Tongue (tissue), 2 donors: Measurements from ENCODE around the gene NCSTN. TPM values are rescaled to one million over a fixed set of nuclear protein-coding genes. Genes with fewer than 3 reads are reported as not detected.

Source experiments
- DNase-seq: peaks from one replicate; pipeline ENCODE4 v3.0.0-alpha.2; 2015
- total RNA-seq: library from RNA; depleted of rRNA; stranded (reverse); fragments of >200 nt; gene quantifications from one replicate; pipeline ENCODE4 v1.2.3, GENCODE V29; 2014

The NCSTN gene
- total RNA-seq, 1 donor from 2014 or later = 93.2 TPM

DNA sequence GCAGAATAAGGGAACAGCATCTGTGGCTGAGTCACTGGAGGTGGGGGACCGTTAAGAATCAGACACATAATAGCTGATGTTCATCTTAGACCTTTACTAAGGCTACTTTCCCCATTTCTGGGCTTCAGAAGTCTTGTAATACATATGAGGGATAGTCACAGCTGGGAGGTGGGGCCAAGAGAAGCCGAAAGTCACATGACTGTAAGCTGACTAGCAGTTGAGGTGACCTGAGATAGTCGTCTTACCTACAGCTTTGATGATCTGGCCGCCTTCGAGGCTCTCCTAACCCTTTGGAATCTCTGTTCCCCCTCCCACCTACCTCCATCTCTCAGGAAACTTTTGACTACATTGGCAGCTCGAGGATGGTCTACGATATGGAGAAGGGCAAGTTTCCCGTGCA, 9.4 kb downstream of the NCSTN start:
- DNase-seq = no peak

DNA sequence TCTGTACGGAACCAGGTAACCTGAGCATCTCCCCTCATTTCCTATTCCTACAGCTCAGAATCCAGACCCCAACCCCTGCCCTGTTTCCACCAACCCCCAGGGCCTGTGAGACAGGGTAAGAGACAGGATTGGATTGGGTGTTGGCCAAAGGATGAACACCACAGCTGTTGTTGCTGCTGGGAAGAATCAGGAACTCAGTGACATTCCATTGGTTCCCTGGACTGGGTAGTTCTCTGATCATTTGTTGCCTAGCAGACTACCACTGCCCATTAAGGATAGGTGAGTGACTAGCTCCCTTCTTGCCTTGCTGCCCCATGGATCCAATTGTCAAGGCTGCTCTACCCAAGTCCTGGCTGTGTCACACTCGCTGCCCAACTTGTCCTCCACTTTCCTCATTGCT, 10.0 kb downstream of the NCSTN start:
- DNase-seq = peak; percentile 73

DNA sequence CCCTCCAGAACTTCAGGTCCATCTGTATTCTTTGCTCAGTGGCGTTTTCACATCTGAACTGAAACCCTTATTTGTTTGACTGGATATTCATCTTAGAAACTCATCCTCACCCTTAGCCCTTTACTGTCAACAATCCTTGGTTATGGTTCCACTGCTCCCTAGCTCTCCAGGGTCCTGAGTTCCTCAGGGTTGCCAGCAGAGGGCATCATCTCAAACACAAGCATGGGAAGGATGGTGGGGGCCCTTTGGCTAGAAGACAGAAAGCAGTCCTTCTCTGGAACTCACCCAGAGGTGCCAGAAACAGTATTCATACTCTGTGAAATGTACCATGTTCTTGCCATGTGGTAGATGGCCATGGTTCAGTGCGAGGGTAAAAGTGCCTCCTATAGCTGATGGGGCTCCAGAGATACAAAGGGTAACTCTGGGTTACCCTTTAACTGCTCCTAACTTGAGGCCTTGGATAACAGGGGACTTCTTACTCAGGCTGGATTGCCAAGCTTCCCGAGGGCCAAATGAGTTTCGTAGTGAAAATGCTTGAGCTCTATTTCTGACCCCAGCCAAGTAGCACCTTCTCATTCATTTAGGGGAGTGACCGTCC, 11.3 kb downstream of the NCSTN start:
- peak; percentile 36 for DNase-seq

DNA sequence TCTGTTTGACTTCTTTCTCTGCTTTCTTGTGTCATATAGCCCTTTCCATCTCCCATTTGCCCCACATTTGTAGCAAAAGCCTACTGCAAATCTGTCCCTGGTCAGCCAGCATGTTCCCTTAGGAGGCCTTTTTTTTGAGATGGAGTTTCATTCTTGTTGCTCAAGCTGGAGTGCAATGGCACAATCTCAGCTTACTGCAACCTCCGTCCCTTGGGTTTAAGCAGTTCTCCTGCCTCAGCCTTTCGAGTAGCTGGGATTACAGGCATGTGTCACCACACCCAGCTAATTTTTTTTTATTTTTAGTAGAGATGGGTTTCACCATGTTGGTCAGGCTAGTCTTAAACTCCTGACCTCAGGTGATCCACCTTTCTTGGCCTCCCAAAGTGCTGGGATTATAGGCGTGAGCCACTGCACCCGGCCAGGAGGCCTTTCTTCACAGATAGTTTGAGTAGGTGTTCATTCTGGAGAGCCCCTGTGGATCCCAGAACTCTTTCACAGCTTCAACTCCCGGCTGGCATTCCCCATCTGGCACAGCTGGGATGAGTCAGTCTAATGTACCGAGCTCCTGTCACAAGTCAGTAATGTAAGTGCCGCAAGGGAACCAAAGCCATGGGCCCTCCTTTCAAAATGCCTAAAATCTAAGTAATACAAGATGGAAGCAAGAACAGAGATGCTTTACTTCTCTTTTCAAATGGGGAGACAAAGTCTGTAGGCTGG, 14.3 kb downstream of the NCSTN start:
- DNase-seq = peak; percentile 12

DNA sequence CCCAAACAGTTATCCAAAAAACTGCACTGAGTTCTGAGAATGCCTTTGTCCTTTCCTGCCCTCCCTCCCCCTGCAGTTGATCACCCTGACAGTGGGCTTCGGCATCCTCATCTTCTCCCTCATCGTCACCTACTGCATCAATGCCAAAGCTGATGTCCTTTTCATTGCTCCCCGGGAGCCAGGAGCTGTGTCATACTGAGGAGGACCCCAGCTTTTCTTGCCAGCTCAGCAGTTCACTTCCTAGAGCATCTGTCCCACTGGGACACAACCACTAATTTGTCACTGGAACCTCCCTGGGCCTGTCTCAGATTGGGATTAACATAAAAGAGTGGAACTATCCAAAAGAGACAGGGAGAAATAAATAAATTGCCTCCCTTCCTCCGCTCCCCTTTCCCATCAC, 14.9 kb downstream of the NCSTN start:
- no peak for DNase-seq

DNA sequence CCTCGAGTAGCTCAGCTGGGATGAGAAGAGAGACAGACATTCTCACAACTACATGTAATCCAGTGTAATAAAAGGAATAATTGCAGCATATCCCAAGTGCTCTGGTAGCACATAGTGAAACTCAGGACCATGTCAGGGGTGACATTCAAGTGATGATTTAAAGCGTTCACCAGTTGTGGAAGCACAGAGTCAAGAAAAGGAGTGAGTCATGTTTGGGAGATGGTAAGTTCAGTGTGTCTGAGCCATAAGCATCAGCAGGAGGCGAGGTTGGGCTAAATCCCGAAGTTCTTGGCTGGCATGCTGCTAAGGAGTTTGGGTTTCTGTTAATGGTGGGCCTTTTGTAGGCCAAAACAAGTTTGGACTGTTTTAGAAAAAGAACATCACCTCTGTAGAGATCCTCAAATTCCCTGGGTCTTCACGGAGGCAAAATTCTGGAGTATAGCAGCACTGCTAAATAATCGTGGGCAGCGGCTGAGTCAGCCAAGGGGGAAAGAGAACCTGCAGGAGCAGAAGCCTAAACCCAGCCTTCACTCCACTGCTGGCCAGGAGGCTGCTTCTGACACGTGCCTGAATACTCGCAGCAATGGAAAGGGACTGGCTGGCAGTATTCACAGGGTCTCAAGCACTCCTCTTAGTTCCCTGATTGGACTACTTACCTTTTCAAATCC, 16.5 kb downstream of the NCSTN start:
- DNase-seq = no peak

DNA sequence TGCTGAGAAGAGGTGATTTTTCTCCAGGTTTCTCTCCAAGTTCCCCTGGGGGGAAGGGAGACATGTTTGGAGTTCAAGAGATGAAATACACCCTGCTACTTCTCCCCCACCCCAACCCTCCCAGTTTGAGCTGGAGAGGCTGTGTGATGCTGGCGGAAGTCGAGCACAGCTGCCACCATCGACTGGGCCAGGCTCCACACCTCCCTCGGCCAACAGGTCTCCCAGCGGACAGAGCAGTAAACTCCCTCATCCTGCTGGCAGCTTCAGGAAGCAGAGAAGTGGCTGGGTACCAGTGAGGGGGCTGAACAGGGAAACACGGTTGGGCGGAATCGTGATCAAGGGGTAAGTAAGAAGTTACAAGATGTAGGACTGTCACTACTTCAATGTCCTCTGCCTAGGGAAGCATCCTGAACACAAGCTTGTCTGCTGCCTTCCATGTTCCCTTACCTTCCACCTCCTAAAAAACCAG, 17.1 kb downstream of the NCSTN start:
- DNase-seq = peak; percentile 18

DNA sequence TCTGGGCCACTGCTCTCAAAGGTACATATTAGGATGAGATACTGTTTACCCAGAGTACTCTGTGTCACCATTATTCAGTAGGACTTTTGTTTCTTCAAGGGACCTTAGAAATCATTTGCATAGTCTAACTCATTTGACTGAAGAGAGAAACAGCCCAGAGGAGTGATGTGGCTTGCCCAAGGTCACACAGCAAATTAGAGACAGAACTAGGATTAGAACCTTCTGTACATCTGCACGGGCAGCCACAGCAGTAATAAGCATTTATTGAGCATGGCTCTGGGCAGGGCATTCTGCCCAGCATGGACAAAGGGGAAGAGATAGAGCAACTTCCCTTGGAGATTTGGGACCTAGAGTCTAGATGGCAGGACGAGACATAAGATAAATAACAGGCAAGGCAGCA, 18.0 kb downstream of the NCSTN start:
- DNase-seq = no peak

DNA sequence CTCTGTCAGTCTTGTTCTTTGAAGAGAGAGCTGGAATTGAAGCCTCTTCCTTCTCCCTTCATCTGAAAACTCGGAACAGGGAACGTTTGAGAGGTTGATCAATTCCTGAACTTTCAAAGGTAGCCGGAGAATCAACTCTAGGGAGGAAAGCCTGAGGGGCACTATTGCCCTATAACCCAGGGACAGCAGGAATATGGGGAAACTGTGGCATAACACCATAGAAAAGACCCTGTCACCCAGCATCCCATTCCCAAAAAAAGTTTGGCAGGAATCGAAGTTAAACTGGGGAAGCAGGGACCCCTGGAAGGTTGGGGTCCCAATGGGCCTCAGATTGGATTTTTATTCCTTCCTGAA, 18.6 kb downstream of the NCSTN start:
- DNase-seq = no peak

DNA sequence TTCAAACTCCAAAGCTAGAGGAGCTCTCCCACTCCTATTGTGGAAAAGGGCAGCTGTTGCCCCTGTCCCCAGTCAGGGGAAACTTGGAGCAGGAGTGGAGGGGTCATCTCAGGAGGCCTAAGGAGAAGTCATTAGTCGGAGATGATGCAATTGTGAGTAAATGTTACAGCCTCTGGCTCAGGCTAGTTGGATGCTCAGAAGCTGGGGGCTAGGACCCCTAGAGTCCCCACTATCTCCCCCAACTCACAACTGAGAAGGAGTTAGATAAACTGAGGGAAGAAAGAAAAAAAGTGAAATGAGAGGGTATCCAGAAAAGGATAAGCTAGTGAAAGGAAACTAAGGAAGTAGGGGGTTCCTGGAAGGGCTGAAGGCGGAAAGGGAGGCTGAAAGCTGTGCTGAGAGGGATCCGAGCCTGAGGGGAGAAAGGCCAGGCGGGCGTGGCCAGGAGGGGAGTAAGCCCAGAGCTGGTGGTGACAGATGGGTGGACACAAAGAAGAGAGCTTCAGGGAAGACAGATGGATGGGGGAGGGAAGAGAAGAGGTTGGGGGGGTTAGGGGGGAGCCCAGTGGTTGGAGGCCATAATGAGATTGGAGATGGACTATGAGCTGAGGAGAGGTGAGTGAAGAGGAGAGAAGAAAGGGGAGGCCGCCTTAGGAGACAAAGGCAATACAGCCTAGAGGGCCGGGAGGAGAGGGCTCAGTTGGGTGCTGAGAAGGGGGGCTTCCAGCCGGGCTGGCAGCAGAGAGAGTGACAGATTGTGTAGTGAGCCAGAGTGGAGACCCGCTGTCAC, 19.2 kb downstream of the NCSTN start:
- DNase-seq = peak; percentile 59

DNA sequence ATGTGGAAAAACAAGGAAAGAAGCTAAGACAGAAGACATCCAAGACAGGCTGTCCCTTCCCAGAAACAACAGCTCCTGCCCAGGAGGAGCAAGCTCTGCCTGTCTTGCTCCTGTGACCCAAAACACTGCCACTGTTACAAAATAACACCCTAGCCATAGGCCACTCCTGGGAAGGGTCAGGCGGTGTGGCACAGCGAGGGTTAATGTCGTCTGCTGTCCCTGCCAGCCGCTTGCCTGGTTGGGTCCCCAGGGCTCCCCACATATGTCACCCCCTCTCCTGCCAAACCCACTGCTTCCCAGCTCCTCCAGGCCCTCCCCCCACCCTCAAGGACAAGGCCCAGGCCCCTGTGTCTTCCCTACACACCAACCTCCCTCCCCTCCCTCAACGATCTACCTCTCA, 19.8 kb downstream of the NCSTN start:
- DNase-seq = no peak

DNA sequence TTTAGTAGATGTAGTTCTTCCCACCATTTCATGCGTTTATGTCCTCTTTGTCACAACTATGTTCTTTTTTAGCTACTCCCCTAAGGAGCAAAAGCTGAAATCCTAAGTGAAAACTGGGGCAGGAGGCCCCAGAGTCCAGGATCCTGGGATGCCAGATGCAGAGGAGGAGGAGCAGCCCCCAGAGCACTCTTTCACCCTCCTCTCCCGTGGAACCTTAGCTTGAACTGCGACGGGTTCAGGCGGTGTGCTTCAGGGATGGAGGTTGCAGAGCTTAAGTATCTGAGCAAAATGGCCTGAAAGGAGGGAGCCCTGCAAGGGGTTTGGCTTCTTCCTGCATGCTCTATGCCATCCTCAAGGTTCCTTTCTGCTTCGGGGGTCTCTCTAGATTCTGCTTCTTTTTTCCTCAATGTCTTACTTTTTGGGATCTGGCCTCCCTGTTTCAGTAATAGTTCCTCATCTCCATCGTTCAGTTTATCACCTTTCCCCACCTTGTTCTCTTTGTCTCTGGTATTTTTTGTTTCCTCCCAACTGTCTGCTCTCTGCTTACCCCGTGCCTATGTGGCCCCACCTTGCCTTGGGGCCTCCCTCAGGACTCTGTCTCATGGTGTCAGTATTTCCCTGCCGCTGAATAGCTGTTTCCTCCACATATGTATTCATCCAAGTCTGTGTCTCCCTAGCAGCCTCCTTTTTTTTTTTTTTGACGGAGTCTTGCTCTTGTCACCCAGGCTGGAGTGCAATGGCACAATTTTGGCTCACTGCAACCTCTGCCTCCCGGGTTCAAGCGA, 21.0 kb downstream of the NCSTN start:
- no peak for DNase-seq

DNA sequence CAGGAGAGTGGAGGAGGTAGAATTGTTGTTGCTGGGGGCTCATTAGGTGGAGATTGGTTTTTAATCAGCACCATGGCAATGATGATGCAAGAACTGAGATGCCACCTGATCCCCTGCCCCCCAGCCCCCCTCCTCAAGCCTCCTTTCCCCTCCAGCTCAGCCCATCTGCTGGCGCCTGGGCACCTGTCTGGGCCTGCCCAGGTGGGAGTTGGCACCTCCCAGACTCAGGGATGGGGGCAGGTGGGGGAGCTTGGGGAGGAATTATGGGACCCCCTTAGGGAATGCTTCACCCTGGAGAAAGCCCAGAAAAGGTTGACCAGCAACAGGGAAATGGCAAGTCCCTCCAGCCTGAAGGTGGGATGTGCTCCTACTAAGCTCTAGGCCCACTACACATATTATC, 22.1 kb downstream of the NCSTN start:
- DNase-seq = no peak

DNA sequence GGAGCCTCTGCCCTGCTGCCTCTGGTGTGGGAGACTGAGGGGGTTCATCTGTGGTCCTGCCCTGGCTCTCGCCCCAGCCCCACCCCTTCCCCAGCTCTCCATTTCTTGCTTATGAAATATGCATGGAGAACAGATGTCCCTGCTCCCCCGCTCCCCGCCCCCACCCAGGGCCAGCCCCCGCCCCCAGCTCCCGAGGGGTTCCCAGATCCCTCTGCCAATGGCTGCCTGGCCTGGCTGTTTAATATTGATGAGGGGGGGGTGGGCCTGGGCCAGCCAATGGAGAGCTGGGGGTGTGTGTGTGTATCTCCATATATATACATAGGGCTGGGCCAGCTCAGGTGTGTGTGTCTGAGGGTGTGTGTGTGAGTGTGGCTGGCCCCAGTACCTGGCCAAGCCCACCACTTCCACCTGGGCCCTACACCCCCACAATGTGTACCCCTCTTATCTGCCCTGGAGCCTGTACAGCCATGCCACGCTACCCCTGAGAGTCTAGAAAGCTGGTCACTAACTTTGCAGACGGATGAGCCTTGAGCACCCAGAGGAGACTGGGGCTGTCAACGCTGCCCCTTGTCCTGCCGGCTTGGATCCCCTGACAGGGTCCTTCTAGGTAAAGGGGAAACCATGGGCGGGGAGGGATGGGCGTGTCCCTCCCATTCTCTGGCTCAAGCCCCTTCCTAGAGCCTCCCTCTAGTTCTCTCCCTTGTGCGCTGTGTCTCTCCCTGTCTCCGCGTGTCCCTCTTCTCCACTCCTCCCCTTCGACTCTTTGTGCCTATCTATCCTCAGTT, 23.7 kb downstream of the NCSTN start, which contains the start of gene NHLH1:
Gene NHLH1, plus strand, starts transcription at position 341 of the 785 bp plus-strand sequence. CDS start 3,661 bp downstream, outside the sequence.
- DNase-seq = peak; percentile 87

DNA sequence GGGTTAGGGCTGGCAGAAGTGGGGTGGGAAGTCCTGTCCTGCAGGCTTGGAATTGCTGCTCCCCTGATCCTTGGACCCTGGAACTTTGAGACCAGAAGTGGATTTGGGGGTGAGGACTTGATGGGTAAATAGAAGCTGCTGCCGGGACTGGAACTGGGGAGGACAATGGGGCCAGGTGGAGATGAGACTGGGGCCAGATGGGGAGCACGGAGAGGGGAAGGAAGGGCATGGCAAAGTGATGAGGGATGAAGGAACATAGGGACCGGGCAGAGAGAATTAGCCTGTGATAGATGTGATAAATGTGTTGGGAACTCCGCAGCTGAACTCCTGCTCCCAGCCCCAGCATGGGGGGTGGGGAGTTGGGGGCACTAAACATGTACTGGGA, 24.3 kb downstream of the NCSTN start:
- DNase-seq = no peak

DNA sequence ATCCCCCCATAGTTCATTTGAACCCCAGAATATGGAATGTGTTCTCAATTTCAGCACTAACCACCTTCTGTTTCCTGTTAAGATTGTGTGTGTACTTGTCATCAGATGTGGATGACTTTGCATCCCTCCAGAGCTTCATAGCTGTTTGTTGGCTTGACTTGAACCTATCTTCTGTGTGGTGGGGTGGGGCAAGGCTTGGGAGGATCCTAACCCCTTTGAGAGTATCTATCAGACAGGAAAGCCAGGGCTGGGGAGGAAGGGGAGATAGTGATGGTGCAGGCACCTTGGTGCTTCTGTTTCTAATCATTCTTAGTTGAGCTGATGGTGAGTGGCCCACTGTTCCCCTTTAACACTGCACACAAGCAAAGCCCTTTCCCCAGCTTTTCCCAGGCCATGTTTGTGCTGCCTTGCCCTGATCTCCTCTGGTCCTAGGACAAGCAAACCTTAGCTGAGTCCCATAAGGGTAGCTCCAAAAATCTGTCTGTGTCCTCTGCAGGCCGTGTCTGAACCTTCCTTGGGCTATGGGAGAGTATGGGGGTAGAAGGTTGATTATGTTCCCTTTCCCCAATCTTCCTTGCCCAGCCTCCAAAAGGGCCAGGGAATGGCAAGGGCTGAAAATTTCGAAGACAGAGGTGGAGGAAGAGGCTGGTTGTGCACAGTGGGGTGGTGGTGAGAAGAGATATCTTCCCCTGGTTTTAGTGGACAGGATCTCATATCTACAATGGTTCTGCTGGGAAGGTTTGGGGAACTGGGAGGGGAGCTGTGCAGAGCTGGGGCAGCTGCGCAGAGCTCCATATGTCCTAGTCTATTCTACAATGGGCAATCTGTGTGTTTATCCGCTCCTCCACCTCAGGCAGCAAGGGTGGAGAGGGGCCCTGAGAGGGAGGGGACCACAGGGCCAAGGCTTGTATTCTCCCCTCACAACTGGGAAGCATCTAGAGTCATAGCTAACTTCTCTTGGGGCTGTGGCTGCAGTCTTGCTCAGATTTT, 25.0 kb downstream of the NCSTN start:
- DNase-seq = no peak

DNA sequence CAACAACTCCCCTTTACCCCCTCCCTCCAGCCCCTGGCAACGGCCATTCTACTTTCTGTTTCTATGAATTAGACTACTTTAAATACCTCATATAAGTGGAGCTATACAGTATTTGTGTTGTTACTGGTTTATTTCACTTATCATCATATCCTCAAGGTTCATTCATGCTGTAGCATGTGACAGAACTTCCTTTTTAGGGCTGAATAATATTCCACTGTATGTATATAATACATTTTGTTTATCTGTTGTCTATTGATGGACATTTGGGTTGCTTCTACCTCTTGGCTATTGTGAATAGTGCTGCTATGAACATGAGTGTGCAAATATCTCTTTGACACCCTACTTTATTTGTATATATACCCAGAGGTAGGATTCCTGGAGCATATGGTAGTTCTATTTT, 25.9 kb downstream of the NCSTN start:
- no peak for DNase-seq

DNA sequence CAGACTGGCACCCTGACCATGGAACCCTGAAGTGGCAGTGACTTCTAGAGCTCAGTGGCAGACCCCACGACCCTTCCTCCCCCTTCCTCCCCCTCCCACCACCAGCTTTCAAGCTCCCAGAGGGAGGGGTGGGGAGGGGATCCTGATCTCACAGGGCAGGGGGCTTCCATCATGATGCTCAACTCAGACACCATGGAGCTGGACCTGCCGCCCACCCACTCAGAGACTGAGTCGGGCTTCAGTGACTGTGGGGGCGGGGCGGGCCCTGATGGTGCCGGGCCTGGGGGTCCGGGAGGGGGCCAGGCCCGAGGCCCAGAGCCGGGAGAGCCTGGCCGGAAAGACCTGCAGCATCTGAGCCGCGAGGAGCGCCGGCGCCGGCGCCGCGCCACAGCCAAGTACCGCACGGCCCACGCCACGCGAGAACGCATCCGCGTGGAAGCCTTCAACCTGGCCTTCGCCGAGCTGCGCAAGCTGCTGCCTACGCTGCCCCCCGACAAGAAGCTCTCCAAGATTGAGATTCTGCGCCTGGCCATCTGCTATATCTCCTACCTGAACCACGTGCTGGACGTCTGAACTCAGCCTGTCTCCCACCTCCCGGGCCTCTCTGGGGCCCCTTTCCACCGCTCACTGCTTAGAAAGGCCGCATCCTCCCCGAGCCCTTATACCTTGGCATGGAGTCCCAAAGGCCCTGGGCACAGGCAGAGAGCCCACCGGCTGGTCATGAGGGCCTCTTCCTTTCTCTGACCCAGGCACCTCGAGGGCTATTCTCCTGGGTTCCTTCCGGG, 27.6 kb downstream of the NCSTN start:
- no peak for DNase-seq

DNA sequence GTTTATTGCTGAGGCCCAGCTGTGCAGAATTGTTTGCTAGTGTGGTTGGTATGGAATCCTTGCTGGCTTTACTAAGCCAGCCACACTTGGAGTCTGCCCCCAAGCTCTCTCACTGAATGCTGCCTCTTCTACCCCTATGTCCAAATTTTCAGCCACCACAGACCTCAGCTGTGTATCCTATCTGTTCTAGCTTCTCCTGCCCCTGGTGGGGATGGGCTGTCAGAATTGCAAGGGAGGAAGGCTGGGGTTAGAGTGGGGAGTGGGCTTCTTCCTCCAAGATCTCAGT, 28.1 kb downstream of the NCSTN start:
- DNase-seq = no peak
